Activated CD8-positive, alpha-beta memory T cell treated with anti-CD3 and anti-CD28 coated beads, Interleukin-2, amount 50 U/mL, for 1 hour (primary cell): ENCODE data around the gene RRAGC.
"Not testable (repeated sequence)": the region's sequence is repeated elsewhere in the genome, so short reads cannot be mapped to it uniquely, and the experiment has no call there.

Source experiments
- DNase-seq: peaks from one replicate; pipeline ENCODE4 v3.0.0-alpha.2; 2020; ENCODE audit errors: extremely low read depth

RRAGC gene

DNA sequence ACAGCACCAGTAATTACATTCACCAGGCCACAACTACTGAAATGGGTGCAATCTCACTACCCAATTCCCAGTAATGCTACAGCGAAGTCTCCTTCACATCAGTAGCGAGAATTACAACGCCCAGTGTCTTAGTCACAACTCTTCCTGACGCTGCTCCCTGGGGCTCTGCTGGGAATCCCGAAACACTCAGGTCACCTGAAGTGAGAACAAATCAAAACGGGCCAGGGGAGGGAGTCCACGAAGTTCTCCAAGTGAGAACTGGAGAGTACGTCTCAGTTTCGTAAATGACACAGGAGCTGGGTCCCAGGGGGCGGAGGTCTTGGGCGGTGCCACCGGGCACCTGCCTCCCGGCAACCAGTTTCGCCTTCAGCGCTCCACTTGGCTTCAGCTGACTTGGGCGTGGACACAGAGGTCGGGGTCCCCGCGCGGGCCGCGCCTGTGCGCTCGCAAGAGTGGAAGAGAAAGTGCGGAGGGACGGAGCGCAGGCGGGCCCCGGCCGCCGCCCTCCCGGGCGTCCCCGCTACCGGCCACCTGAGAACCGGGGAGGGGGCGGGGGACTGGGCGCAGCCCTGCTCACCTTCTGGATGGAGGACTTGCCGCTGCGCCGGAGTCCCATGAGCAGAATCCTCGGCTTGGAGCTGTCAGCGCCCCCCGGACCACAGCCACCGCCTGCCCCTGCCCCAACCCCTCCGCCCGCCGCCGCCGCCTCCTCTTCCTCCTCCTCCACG, 575 bp downstream of the RRAGC start:
- no peak for DNase-seq

DNA sequence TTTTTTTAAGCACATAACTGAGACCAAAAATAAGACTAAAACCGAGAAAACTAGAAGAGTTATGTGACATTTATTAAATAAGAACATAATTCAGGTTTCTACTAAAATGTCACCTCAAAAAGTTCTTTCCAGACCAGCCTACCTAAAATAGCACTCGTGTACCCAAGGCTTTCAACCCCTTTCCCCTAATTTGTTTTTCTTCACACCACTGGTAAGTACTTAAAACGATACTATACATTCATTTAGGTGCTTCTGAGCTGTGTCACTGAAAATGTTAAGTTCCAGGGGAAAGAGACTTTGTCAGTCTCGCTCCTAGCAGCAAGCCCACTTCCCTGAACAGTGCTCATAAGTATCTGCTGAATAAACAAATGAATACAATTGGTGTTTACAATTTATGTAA, 6.8 kb downstream of the RRAGC start:
- DNase-seq = no peak

DNA sequence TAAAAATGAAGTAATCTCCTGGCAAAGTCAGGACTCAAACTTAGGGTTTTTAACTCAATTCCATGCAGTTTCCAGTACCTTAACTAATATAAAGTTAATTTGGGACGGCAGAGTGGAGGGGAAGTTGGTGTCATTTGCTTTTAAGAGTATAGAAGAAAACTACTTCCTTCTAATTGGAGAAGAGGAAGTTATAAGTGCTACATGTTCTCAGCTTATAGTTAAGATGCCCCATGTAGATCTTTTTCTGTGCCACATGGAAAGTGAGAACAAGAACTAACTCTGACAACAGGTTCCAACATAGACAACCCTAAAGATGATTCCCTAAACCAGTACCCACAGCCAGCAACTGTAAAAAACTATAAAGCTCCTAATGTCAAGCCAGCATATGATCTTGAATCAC, 11.5 kb downstream of the RRAGC start:
- DNase-seq = no peak

DNA sequence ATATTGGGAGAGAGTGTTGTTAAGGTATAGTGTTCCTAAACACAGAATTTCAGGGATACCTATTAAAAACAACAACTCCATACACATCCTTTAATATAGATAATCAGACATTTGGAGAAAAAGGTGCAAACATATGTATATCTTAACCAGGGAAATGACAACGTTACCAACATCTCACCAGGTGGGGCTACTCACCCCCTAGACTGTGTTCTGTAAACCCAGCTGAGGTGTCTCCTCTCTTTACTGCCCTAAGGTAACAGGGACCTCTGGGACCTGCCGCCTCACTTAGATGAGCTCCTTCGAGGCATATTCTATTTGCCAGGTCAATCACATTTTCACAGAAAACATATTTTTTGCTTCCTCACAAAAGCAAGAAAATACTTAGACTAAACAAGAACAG, 13.4 kb downstream of the RRAGC start:
- DNase-seq = no peak

DNA sequence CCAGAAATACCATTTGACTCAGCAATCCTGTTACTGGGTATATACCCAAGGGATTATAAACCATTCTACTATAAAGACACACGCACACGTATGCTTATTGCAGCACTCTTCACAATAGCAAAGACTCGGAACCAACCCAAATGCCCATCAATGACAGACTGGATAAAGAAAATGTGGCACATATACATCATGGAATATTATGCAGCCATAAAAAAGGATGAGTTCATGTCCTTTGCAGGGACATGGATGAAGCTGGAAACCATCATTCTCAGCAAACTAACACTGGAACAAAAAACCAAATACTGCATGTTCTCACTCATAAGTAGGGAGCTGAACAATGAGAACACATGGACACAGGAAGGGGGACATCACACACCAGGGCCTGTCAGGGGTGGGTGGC, 14.5 kb downstream of the RRAGC start:
- DNase-seq = not testable (repeated sequence)

DNA sequence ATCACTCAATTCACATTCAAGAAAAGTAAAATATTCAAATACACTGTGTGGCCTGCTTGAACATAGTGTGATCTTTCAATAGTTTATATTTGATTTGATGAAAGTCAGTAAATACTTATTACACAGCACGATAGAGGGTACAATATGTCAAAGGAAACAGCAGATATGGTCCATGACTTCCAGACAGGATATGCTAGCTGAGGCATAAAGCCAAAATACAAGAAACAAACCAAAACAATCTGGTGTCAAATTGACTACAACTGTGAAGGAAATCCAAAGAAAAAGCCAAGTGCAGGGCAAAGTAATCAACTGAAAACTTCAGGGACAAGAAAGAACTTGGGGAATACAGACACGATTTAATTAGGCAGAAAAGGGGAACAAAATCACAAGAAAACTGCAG, 19.3 kb downstream of the RRAGC start:
- DNase-seq = no peak

DNA sequence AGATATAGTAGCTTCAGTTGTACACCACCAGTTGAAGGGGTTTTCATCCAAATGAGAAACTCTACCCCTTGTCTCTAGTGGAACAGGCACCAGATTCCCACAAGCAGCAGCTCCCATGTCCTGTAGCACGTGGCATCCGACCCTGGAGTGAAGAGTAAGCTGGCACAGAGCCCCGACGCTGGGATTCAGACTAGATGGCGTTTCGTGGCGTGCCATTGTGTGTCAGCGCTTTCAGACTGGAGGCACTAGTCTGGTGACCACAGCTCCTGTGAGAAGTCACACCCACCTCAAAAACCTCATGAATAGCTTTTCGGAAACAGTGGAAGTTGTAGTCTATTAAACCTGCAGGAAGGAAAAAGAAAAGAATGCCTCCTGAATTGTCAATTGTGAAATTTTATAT, 20.2 kb downstream of the RRAGC start:
- DNase-seq = no peak

DNA sequence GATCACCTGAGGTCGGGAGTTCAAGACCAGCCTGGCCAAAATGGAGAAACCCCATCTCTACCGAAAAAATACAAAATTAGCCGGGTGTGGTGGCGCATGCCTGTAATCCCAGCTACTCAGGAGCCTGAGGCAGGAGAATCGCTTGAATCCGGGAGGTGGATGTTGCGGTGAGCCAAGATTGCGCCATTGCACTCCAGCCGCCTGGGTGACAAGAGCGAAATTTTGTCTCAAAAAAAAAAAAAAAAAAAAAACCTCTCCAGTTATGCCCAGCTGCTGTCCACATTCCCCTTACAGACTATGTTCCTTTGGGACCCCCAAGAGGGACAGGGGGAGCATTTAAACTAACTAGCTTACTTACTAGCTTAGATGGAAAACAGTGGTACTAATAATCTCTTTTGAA, 23.3 kb downstream of the RRAGC start:
- DNase-seq = not testable (repeated sequence)

DNA sequence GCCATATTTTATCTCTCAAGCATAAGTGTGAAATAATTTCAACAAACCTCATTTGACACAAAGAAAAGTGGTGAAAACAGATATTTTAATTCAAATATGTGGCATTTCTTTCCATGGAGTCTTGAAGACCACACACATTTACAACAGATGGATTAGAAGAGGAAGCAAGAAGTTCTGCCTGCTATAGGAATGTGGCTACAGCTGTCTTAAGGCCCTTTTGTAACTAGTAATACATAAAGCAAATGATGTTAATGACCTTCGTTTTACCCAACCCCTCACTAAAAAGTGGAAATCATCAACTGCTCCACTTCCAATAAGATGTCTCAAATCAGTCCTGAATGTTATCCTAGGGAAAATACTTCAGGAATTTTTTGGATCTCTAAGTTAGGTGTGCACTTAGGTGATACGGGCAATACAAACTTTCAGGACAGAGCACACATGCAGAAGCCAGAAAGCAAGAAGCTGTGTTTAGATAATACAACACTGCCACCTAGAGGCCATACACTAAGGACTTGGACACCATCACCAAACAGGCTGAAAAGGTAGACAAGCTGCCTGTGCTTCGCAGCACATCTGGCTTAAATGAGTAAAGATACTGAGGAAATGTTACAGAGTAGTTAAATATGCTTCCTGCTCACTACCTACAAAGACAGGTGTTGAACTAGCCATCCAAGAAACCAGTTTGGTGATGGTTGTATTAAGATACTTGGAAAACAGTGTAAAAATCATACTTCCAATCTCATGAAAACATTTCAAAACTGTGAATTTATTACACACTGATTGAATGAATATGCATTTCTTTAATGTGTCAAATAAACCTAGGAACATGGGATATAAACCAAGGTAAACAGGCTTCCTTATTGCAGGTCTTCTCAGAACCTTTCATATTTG, 24.4 kb downstream of the RRAGC start:
- peak; percentile 34 for DNase-seq

DNA sequence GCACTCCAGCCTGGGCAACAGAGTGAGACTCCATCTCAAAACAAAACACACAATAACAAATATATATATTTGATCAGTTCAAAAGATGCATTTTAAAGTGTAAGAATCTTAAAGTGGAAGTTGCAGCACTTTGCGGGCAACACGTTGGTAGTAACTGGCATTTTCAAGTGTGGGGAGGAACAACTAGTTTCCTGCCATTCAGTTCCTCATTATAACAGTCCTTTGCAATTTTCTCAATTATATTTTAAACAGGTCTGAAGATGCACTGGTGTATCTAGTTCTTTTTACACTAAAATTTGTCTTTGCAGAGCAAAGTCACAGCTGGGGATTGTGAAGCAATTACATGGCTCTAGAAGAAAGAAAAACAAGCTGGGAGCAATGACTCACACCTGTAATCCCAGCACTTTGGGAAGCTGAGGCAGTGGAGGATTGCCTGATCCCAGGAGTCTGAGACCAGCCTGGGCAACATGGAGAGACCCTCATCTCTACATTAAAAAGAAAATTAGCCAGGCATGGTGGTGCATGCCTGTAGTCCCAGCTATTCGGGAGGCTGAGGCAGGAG, 25.3 kb downstream of the RRAGC start:
- no peak for DNase-seq

DNA sequence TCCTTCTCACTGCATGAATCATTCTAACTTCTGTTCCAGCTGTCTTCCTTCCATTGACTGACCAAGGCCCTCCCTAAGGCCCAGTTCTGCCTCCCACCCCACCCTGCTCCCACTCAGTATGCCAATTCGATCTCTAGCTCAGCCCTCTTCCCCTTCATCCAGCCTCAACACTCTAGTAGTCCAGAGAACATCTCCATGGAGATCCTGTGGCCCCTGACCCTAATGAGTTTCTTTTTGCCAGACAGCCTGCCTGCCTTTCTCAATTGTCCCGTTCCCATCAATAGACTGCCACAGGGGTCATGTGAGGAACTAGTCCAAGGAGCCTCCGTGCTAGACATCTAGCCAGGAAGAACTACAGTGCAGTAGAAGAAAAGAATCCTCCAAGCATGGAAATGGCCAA, 26.4 kb downstream of the RRAGC start:
- DNase-seq = no peak

DNA sequence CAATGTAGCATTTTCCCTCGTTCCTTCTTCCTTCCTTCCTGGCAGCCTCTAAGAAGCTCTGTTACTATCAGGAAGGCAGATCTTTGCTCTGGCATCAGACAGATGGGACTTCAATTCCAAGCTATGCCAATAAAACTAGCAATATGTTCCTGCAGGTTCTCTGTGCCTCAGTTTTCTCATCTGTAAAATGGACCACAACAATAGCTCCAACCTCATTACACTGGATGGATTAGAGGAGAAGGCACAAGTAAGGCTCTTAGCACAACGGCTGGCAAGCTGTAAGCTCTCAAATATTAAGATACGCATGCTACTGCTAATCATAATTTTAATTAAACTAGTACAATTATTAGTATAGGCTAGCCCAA, 27.2 kb downstream of the RRAGC start:
- DNase-seq = no peak

DNA sequence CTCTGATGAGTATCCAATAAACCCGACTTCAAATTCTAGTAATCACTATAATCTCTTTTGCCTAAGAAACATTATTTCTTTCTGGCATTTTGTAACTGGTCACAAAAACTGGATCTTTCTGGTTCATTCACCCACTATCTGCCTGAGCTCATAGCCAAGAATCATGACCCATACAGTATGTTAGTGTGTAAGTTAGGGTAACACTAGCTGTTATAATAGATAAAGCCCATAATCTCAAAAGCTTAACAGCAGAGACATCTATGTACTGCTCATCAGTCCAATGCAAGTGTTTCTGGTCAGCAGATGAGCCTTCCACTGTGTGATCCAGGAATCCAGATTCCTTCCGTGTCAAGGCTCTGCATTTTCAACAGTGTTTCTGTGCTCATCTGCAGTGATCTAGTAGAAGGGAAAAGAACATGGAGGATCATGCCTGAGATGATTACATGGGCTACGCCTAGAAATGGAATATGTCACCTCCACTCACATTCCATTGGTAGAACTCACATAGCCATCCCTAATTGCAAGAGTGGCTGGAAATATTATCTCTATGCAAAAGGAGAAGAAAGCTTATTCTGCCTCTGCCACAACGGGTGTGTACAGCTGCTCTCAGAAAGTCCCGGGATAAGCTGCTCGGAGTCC, 27.7 kb downstream of the RRAGC start:
- DNase-seq = no peak

DNA sequence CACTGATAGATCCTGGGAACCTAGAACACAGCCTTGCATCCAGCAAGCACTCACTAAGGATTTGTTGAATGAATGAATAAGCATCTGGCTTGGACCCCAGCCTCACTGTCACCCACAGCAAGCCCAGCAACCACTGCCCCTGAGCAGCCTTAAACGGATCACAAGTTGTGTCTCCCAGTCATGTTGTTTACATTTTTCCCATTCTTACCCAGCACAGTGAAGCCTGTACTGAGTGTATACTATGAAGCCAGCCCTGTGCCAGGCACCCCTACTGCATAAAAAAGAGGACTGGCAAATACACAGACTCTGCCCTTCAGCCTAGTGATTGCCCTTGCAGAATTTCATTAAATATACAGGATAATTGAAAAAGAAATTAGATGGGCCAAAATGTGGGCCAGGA, 30.2 kb downstream of the RRAGC start:
- no peak for DNase-seq

DNA sequence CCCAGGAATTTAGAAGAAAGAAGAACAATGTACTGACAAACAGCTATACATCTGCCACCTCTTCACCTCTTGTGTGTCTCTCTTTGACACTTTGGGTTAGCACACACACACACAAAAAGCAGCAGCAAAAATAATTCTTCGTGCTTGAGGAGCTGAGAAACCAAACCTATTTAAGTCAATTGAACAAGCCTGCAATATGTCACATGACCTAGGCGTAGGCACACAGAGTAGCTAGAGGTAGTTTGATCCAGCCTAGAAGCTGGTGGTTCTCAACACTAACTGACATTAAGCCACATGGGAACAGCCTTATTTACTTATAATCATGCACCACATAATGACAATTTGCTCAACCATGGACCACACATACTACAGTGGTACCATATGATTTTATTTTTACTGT, 32.3 kb downstream of the RRAGC start:
- DNase-seq = no peak

DNA sequence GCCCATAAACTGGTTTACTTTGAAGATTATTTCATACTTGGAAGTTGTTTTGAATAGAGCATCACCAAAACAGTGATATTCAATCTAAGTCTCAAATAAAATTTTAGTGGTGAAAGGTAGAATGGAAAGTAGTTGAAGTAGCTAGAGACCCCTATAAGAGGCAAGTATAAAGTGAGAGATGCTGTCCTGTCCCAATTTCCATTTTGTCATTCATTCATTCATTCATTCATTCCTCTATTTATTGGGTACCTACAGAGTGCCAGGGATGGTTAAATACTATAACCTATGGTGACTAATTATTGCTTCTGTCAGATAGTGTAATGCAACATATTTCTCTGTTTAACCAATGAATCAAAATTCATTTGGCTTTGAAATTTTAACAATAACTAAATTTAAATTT, 32.7 kb downstream of the RRAGC start:
- no peak for DNase-seq

DNA sequence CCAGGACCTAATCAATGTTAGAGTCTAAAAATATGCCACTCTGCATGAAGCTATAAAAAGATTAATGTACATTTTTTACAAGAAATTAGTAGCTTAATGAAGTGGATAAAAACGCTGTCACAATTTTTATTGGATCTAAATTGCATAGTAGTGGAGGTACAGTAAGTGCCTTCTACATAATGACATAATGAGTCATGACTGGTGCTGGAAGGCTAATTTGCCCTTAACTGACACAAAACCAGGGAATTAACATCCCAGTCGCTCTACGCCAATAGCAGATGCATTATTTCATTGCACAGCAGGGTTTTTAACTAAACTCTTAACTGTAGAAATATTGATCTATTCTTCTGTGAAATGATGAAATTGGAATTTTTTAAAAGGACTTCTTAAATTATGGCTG, 33.3 kb downstream of the RRAGC start:
- no peak for DNase-seq

DNA sequence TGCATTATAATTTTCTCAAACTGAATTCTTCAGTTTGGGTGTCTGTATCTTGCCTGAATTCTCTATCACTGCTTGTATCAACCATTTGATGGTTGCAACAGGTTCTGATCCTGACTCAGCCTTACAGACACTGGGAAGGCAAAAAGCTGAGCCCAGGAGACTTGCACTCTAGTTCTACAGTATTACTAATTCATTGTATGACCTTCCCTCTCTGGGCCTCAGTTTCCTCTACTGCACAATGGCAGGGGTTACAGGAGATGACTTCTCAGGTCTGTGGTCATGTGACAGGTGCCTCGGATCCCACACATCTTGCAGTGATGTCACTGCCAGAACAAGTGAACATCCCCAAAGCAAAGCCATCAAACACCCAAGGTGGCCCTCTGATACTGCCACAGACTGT, 38.7 kb downstream of the RRAGC start:
- no peak for DNase-seq

DNA sequence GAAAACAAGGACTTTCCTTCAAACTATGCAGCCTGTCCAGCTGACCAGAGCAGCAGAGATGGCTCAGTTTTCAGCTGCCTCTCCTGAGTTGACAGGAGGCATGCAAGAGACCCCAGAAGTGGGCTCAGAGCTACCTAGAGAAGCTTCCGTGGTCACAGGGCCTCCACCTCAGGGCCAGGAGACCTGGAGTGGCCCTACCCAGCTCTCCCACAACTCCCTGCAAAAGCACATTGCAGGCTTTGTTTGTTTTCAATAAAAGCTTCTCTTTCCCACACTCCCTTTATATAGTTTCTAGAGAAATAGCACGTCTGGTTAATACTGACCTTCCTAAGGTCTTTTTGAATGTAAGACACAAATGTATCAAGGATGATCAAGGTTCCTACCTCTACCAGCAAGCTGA, 40.1 kb downstream of the RRAGC start:
- no peak for DNase-seq

DNA sequence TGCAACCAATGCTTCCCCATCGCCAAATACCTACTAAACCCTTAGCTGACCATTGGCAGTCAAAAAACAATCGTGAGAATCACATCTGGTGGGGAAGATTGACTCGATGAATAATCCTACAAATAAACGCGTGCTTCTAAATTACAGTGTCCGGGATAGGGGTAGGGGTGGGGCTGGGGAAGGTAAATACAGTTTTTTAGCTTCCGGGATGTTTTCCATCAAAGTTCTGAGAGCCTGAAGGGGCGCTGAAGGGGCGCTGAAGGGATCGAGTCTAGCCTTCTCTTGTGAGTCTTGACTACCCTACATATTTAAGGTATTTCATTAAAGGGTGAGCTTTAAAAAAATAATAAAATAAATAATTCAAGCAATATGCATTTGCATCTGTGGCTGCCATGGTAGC, 40.5 kb downstream of the RRAGC start:
- DNase-seq = no peak

DNA sequence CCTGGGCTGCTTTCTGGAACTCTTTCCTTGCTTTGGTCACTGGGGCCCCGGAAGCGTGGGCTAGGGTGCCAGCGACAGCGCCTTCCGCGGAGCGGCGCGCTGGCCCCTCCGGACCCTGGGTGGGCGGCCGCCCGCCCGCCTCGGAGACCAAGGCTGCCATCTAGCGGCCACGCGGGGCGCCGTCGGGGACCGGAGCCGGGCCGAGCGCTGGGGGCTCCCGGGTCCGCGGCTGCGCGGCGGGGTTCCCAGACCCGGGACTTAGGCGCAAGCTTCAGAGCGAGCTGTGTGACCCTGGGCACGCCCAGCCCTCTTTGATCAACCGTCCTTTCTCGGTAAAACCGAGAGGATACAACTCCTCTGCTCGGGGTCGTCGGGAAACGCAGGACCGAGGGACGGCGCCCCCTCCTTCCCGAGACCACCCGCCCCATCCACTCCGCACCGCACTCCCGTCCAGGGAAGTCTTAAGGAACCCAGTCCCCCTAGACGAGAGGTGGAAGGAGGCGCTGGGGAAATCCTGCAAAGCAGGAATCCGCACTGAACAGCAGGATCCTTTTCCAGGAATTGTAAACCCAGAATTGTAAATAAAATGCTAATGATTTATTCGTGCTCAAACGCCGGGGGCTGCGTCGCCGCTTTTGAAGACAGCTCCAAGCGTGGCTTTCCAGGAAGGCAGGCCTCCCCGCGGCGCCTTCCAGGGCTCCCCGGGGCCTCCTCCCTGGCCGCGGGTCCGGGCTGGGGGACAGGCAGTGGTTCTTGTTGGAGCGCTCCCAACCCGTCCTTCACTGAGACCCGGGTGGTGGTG, 41.2 kb downstream of the RRAGC start:
- no peak for DNase-seq
